Measurements from ENCODE around the gene METTL25.
"Not testable (repeated sequence)": the region's sequence is repeated elsewhere in the genome, so short reads cannot be mapped to it uniquely, and the experiment has no call there.

METTL25 gene

GRCh38 chr12:82358200-82359114 is at the start of gene METTL25, which contains the start of gene CCDC59:
Gene METTL25, plus strand, starts transcription at chr12:82358529. Its CDS starts 37 bp downstream, at chr12:82358566.
Gene CCDC59, minus strand, starts transcription at chr12:82358387. Its CDS starts 11 bp downstream, at chr12:82358376.
- DNase-seq: peak; percentile 97

GRCh38 chr12:82314406-82314892 is 43.9 kb upstream of the METTL25 start:
- no peak for DNase-seq

- DNase-seq: no peak
Observed at GRCh38 chr12:82319276-82319675, 39.1 kb upstream of the METTL25 start.

GRCh38 chr12:82325540-82326336 is 32.6 kb upstream of the METTL25 start:
- no peak for DNase-seq

GRCh38 chr12:82326905-82327503 is 31.3 kb upstream of the METTL25 start:
- peak; percentile 14 for DNase-seq

GRCh38 chr12:82327861-82328260 is 30.5 kb upstream of the METTL25 start:
- no peak for DNase-seq

GRCh38 chr12:82329508-82329907 is 28.8 kb upstream of the METTL25 start:
- DNase-seq: no peak

- DNase-seq: no peak
Observed at GRCh38 chr12:82350161-82350560, 8.2 kb upstream of the METTL25 start.

GRCh38 chr12:82351390-82351789 is 6.9 kb upstream of the METTL25 start:
- no peak for DNase-seq

GRCh38 chr12:82357340-82357739 is 989 bp upstream of the METTL25 start:
- DNase-seq: no peak

GRCh38 chr12:82357845-82358199 is 507 bp upstream of the METTL25 start:
- no peak for DNase-seq

GRCh38 chr12:82359115-82359478 is 768 bp downstream of the METTL25 start:
- DNase-seq: no peak

- DNase-seq: not testable (repeated sequence)
Observed at GRCh38 chr12:82360834-82361233, 2.5 kb downstream of the METTL25 start.

GRCh38 chr12:82361461-82361915 is 3.2 kb downstream of the METTL25 start:
- no peak for DNase-seq

GRCh38 chr12:82363990-82364389 is 5.7 kb downstream of the METTL25 start:
- no peak for DNase-seq

GRCh38 chr12:82366197-82366596 is 7.9 kb downstream of the METTL25 start:
- DNase-seq: no peak

- DNase-seq: no peak
Observed at GRCh38 chr12:82375201-82375600, 16.9 kb downstream of the METTL25 start.

GRCh38 chr12:82378997-82379396 is 20.7 kb downstream of the METTL25 start:
- DNase-seq: no peak

- DNase-seq: no peak
Observed at GRCh38 chr12:82383930-82384552, 25.7 kb downstream of the METTL25 start.

- DNase-seq: no peak
Observed at GRCh38 chr12:82398879-82399278, 40.5 kb downstream of the METTL25 start.

GRCh38 chr12:82400819-82401218 is 42.5 kb downstream of the METTL25 start:
- no peak for DNase-seq

GRCh38 chr12:82406651-82407050 is 48.3 kb downstream of the METTL25 start:
- no peak for DNase-seq

- no peak for DNase-seq
Observed at GRCh38 chr12:82407481-82407880, 49.2 kb downstream of the METTL25 start.
